SK-N-MC (cell line): ENCODE data around the gene GNS.
A peak's percentile ranks its signal among the peaks of the same experiment; 100 is the strongest.

Experiments
- DNase-seq: peaks from one replicate; pipeline ENCODE4 v3.0.0-alpha.2; 2011; ENCODE audit warnings: low read depth, low spot score
- H3K27ac ChIP-seq: fragments of 200-600 bp; sonication (generic); 2 replicates; pipeline ENCODE4 v1.5.1; 2016; ENCODE audit warnings: mixed run types
- H3K36me3 ChIP-seq: fragments of 200-600 bp; sonication (generic); 2 replicates; pipeline ENCODE4 v1.6.1; 2017; ENCODE audit warnings: antibody characterized with exemption, low read length, mixed read lengths; ENCODE audit not compliant: insufficient read depth
- H3K4me3 ChIP-seq: fragments of 200-600 bp; sonication (generic); 2 replicates; pipeline ENCODE4 v1.5.1; 2016
- H3K9ac ChIP-seq: fragments of 200-600 bp; sonication (generic); 2 replicates; pipeline ENCODE4 v1.8.0; 2017; ENCODE audit warnings: mixed run types, mixed read lengths; ENCODE audit not compliant: insufficient read length
- H3K9me3 ChIP-seq: fragments of 200-600 bp; sonication (generic); 2 replicates; pipeline ENCODE4 v1.6.1; 2017; ENCODE audit warnings: low read depth, mild to moderate bottlenecking, antibody characterized with exemption, low read length, moderate library complexity, mixed read lengths
- EZH2 ChIP-seq: fragments of 200-600 bp; sonication (generic); IDR thresholded peaks from one replicate; pipeline ENCODE4 v1.6.1; 2017; ENCODE audit warnings: antibody characterized with exemption
- FOXP2 ChIP-seq: optimal IDR thresholded peaks from 2 replicates; pipeline ENCODE3; 2011; ENCODE audit warnings: mild to moderate bottlenecking, moderate library complexity; ENCODE audit not compliant: insufficient read depth; ENCODE audit errors: extremely low read length, control extremely low read depth
- POLR2AphosphoS5 ChIP-seq: IDR thresholded peaks from 2 replicates; pipeline ENCODE4 v1.6.1; 2012; ENCODE audit warnings: mild to moderate bottlenecking, low read depth, low read length, borderline replicate concordance

GNS gene

DNA sequence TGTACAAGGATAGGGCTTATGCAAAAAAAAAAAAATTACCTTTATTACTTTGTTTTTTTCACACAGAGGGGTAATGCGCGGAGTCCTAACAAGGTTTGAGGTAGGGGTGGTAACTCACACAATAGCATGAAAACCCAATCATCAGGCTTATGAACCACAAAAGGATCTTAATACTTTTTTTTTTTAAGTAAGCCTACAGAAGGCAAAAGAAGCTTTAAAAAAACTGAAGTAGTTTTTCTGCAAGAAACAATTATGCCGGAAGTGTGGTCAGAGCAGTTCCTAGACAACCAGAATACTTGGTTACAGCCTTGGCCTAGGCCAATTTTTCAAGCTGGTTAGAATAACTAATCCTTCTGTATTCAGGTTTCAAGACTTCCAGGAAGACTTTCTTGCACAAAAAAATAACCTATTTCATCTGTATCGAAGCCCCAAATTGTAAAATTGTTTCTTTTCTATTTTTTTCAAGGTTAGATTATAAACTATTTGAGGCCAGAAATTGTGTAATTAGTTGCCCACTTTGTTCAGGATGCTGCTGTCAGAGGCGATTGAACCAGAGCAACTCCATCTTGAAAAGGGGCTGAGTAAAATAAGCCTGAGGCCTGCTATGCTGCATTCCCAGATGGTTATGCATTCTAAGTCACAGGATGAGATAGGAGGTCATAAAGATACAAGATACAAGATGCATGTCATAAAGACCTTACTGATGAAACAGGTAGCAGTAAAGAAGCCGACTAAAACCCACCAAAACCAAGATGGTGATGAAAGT is 1.8 kb upstream of the GNS start:
- Histone ChIP-seq H3K36me3 (no peaks in the 10 kb centered on the region), H3K27ac (no peak overlapping the region), H3K9ac (no peak overlapping the region), H3K9me3 (no peaks in the 10 kb centered on the region), H3K4me3 (no peak overlapping the region)
- no peak for TF ChIP-seq POLR2AphosphoS5
- TF ChIP-seq FOXP2, result no peak
- no peak for TF ChIP-seq EZH2
- DNase-seq, result no peak

DNA sequence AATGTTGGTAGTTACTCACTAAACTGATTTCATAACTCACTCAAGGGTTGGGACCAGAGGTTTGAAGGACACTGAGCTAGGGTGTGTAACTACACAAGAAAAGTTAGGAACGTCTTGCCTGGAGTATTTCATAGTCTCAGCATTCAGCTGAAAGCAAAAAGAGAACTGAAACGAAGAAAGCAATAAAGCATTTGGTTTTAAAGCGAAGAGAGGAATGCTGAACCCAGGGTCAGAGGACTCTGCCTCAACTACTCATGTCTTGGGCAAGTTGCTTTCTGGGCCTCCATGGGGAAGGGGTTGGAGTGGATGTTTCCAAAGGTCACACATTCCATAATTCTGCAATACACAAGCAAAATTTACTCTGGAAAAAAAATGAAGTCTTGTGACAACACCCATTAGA is 1.4 kb downstream of the GNS start:
- Histone ChIP-seq H3K36me3 (no peaks in the 10 kb centered on the region), H3K4me3 (0 out of 2 replicates have a peak overlapping the region, but pooled peaks have one; percentile 14), H3K9ac (no peak overlapping the region), H3K27ac (no peak overlapping the region), H3K9me3 (no peaks in the 10 kb centered on the region)
- no peak for TF ChIP-seq EZH2
- no peak for TF ChIP-seq FOXP2
- no peak for DNase-seq

DNA sequence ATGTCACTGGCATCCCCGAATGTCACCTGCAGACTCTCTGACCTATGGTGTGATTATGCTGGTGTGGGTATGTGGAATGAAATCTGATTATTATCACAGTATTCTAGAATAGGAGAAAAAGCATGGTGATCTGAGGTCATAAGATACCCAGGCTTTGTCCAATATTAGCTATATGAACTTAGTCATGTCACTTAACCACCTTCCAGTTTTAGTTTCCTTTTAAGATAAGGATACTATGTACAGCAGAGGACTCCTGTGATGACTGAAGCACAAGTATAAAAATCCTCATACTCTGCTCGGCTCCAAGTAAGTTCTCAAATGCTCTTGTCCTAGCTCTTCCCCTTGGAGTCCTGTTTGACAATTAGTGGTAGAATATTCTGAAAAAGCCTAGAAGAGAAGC is 2.8 kb downstream of the GNS start:
- DNase-seq, result no peak
- Histone ChIP-seq H3K36me3 (no peaks in the 10 kb centered on the region), H3K4me3 (no peak overlapping the region), H3K9me3 (no peaks in the 10 kb centered on the region), H3K9ac (no peak overlapping the region), H3K27ac (no peak overlapping the region)
- TF ChIP-seq EZH2, result no peak
- no peak for TF ChIP-seq POLR2AphosphoS5
- no peak for TF ChIP-seq FOXP2

DNA sequence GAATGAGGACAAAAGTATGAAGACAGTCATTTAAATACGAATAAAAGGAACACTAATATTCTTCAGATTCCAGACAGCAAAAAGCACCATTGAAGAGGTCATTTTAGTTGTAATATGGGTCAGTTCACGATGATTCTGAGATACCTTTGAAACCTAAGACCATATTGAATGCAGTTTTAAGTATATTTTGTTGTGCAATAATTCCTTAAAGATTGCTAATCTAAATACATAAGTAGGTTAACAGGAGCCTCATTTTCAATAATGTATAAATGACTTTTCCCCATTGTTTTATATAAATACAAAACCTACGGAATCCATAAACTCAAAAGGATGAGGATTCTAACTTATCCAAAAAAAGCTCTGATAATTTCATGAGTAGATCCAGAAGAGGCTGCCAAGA is 5.8 kb downstream of the GNS start:
- H3K27ac ChIP-seq, result no peak overlapping the region
- H3K36me3 ChIP-seq, result peaks cover 10% of the 10 kb centered on the region; the same call in 1 of the 2 replicates
- DNase-seq, result no peak
- H3K9ac ChIP-seq, result no peak overlapping the region
- no peak overlapping the region for H3K4me3 ChIP-seq
- H3K9me3 ChIP-seq, result no peaks in the 10 kb centered on the region
- no peak for TF ChIP-seq FOXP2
- no peak for TF ChIP-seq EZH2
- TF ChIP-seq POLR2AphosphoS5, result no peak

DNA sequence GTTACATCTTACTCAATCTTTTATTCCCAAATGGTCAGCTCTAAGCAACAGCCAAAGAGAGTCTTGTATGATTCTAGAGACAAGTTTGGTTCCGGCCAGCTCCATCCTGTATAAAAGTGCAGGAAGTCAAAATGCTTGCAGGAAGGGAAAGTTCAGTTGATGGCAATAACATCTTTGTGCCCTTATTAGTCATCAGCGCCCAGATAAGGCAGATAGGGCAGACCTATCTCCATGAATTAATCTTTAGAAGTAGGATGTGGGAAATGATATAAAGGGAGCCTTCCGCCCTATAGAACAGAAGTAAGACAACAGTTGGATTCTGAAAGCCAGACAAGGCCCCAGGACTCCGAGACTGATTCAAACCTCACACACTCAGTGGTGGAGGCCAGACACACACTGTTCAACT is 6.4 kb downstream of the GNS start:
- H3K27ac ChIP-seq, result no peak overlapping the region

DNA sequence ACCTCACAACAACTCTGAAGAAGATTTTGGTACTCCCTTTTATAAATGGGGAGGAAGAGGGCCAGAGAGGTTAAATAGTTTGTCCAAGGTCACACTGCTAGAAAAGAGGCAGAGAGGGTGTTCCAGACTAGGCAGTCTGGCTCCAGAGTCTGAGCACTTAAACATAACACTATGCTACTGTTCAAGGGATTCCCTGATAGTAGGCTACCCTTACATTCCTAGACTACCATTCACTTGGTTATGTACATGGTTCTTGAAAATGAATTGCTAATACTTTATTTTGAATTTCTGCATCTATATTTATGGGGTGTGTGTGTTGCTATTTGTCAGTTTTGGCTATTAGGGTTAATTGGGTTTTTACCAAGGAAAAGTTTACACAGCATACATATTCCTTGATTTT is 7.2 kb downstream of the GNS start:
- Histone ChIP-seq H3K9me3 (no peaks in the 10 kb centered on the region), H3K4me3 (no peak overlapping the region), H3K9ac (no peak overlapping the region), H3K36me3 (peaks cover 10% of the 10 kb centered on the region; the same call in 1 of the 2 replicates), H3K27ac (no peak overlapping the region)
- TF ChIP-seq EZH2 (no peak), FOXP2 (no peak), POLR2AphosphoS5 (no peak)
- no peak for DNase-seq

More for the DNA sequence above, 6.4 kb downstream of the GNS start:
- H3K36me3 ChIP-seq, result peaks cover 10% of the 10 kb centered on the region; the same call in 1 of the 2 replicates
- TF ChIP-seq EZH2, result no peak
- TF ChIP-seq FOXP2, result no peak
- TF ChIP-seq POLR2AphosphoS5, result no peak
- no peak overlapping the region for H3K4me3 ChIP-seq
- no peak overlapping the region for H3K9ac ChIP-seq
- no peak for DNase-seq
- no peaks in the 10 kb centered on the region for H3K9me3 ChIP-seq

DNA sequence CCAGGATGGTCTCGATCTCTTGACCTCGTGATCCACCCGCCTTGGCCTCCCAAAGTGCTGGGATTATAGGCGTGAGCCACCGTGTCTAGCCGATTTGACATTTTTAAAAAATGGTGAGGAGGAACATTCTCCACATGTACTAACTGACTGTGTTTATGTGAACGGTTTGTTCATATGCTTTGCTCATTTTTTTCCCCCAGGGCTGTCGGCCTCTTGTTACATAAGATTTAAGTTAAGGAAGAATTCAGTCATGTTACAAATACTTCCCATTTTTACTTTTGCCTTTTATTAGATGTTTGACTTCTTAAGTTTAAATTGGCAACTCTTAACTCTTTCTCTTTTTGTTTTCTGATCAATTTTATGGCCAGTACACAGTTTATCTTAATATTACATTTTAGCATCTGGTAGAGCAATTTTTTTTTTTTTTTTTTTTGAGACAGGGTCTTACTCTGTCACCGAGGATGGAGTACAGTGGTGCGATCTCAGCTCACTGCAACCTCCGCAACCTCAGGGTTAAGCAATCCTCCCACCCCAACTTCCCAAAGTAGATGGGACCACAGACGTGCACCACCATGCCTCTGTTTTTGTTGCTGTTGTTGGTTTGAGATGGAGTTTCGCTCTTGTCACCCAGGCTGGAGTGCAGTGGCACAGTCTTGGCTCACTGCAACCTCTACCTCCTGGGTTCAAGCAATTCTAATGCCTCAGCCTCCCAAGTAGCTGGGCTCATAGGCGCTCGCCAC is 9.6 kb downstream of the GNS start:
- peaks cover 20% of the 10 kb centered on the region for H3K36me3 ChIP-seq
- no peak overlapping the region for H3K27ac ChIP-seq
- DNase-seq, result no peak
- H3K4me3 ChIP-seq, result no peak overlapping the region
- no peak for TF ChIP-seq POLR2AphosphoS5
- no peak for TF ChIP-seq FOXP2
- no peak for TF ChIP-seq EZH2
- no peak overlapping the region for H3K9ac ChIP-seq
- no peaks in the 10 kb centered on the region for H3K9me3 ChIP-seq

DNA sequence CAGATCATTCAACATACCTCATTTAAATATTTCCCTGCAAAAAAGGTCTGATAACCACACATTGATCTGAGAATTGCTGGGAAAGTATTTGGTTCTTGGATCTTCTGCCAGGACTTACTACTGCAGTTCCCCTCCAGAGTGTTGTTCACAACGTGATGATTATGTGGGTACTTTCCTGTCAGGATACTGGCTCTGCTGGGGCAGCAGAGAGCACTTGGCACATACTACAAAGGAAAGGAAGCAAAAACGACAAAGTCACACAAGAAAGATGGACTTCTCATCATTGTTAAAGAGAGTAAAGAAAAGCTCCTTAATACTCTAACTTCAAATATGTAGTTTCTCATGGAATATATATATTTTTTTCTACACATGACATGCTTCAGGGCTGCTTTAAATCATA is 11.5 kb downstream of the GNS start:
- TF ChIP-seq POLR2AphosphoS5 (no peak), FOXP2 (no peak), EZH2 (no peak)
- DNase-seq, result no peak
- Histone ChIP-seq H3K4me3 (no peak overlapping the region), H3K9me3 (no peaks in the 10 kb centered on the region), H3K9ac (no peak overlapping the region), H3K36me3 (peaks cover 40% of the 10 kb centered on the region), H3K27ac (0 out of 2 replicates have a peak overlapping the region, but pooled peaks have one; percentile 36)
